Activated CD4-positive, alpha-beta T cell treated with anti-CD3 and anti-CD28 coated beads, Interleukin-2, Interleukin-6, amounts not matched to agents 100 ng/mL and 50 ng/mL, durations not matched to agents 16 hours and 8 hours (primary cell): Measurements from ENCODE around the gene NDUFB6.

Experiments
- DNase-seq: peaks from one replicate; pipeline ENCODE4 v3.0.0-alpha.2; 2020

Gene NDUFB6

GRCh38 chr9:32516241-32516640 is 56.7 kb downstream of the NDUFB6 start:
- no peak for DNase-seq

- no peak for DNase-seq
These were observed 64.2 kb downstream of the NDUFB6 start for GRCh38 chr9:32508728-32509127.

- DNase-seq, result no peak
These were observed 70.0 kb downstream of the NDUFB6 start for GRCh38 chr9:32503008-32503407.
